HG03175 (cell line): ENCODE results near the gene L3MBTL1.
"Not testable (repeated sequence)": the region's sequence is repeated elsewhere in the genome, so short reads cannot be mapped to it uniquely, and the experiment has no call there.

ENCODE experiments used
- ATAC-seq: cut with Tn5 transposase; IDR thresholded peaks from one replicate; pipeline ENCODE4 v1.9.1; 2021; ENCODE audit warnings: mild to moderate bottlenecking, moderate library complexity; ENCODE audit not compliant: unreplicated experiment

Gene L3MBTL1

DNA sequence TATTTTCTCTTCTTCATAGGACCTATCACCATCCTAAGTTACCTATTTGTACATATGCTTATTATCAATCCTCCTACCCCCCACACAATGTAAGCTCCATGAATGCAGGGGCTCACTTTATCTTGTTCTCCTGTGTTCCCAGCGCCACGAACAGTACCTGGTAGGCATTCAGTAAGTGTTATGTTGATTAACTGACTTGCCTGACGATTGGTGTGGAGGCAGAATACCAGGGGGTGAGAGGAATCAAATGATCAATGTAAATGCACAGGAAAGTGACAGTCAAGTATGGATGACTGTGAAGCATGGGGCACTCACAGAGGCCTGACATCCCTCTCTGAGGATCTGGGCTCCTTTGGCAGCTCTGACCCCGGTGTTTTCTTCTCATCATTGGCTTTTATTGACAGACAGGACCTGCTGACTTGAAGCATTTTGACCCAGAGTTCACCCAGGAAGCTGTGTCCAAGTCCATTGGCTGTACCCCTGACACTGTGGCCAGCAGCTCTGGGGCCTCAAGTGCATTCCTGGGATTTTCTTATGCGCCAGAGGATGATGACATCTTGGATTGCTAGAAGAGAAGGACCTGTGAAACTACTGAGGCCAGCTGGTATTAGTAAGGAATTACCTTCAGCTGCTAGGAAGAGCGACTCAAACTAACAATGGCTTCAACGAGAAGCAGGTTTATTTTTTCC, 77.1 kb downstream of the L3MBTL1 start:
- no peak for ATAC-seq

DNA sequence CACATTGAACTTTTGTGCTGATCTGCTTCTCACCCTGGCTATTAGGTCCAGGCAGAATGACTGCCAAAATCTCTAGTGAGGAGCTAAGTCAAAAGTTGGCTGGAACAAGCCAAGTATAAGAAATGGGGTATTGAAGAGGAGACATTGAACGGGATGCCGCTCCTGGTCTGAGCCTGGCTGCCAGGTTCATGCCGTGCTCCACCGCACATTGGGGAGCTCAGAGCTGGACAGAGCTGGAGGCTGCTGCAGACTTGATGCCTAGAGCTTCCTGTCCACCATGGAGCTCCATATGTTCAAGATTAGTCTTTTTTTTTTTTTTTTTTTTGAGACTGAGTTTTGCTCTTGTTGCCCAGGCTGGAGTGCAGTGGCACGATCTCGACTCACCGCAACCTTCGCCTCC, 79.1 kb downstream of the L3MBTL1 start:
- no peak for ATAC-seq

DNA sequence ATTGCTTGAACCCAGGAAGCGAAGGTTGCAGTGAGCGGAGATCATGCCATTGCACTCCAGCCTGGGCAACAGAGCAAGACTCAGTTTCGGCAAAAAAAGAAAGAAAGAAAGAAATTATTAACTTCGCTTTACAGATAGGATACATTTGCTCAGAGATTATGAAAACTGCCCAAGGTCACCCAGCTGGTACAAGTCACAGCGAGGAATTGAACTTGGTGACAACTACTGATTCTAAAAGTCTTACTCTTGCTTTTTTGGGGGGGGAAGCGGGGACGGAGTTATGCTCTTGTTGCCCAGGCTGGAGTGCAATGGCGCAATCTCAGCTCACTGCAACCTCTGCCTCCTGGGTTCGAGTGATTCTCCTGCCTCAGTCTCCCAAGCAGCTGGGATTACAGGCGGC, 81.0 kb downstream of the L3MBTL1 start:
- ATAC-seq, result not testable (repeated sequence)

DNA sequence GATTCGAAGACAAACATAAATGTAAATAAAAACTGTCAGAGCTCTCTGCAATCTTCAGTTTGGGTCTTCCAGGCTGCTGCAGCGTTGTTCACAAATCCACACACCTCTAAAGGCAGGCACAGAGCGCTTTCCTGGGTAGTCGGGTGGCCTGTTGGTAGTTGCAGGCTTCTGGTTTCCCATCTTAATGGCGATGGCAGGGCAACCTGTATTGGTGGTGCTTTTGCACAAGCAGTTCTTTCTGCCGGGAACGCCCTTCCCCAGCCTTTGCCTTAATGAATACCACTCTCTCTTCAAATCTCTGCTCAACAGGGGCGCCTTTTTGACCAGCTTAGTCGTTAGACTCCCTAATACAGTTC, 82.5 kb downstream of the L3MBTL1 start:
- peak; percentile 4 for ATAC-seq

DNA sequence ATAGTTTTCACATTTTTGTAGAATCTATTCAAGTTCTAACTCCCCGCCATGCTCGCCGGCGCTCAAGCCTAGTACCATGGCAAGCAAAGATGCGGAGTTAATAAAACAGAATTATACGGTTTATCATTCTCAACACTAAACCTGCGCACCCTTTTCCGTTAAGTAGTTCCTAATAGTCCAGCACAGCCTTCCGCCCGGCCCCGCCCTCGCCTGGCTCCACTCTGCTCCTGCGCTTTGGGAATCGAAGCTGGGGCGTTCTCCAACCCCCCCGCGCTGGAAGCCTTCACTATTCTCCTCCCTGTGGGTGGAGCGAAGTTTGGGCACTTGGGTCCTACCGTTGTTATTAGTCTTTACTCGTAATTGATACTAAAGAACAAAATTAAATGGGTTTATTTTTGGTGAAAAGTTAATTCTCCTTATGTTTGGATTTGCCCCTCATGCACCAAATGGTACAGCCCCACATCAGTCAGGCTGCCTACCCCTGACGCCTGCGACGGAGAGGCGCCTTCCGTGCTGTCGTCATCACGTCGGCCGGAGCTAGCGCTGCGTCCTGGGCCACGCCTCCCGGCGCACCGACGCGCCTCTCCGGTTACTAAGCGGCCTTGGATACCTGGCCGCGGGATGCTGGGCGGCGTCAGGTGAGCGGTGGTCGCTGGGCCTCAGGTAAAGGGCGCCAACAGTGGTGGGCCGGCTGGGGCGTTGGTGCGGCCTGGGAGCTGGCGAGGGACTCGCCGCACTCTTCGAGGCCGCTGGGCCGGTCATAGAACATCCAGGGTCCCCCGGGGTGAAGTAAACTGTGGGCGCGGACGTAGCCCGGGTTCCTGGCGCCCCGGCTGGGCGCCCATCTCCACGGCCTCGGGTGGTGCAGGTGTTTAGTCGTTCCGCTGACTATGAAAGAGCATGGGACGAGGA, 83.2 kb downstream of the L3MBTL1 start, which contains the start of gene IFT52:
Gene IFT52 (plus strand): TSS at position 546 of the 912 bp plus-strand sequence. CDS start 3,762 bp downstream, outside the sequence.
- peak; percentile 99 for ATAC-seq
